Upper lobe of right lung (tissue), 1 donor: Measurements from ENCODE around the gene CTDSPL. TPM values are rescaled to one million over a fixed set of nuclear protein-coding genes. Genes with fewer than 3 reads are reported as not detected.

Source experiments
- ATAC-seq: fragments of 200-7000 bp; cut with Tn5 transposase; one replicate; pipeline ENCODE4 v1.9.1; 2020; ENCODE audit warnings: mild to moderate bottlenecking, moderate library complexity
- DNase-seq: peaks from one replicate; pipeline ENCODE4 v3.0.0-alpha.2; 2020
- H3K27ac ChIP-seq: fragments of 200-600 bp; one replicate; pipeline ENCODE4 v1.8.0; 2022
- H3K27me3 ChIP-seq: fragments of 200-600 bp; one replicate; pipeline ENCODE4 v1.8.0; 2022; ENCODE audit warnings: mild to moderate bottlenecking
- H3K36me3 ChIP-seq: fragments of 200-600 bp; one replicate; pipeline ENCODE4 v1.8.0; 2022
- H3K4me1 ChIP-seq: fragments of 200-600 bp; one replicate; pipeline ENCODE4 v1.8.0; 2022
- H3K4me3 ChIP-seq: fragments of 200-600 bp; one replicate; pipeline ENCODE4 v1.8.0; 2022; ENCODE audit warnings: mild to moderate bottlenecking
- H3K9me3 ChIP-seq: fragments of 200-600 bp; one replicate; pipeline ENCODE4 v1.8.0; 2022
- CTCF ChIP-seq: fragments of 200-600 bp; IDR thresholded peaks from one replicate; pipeline ENCODE4 v1.8.0; 2022; ENCODE audit warnings: antibody characterized with exemption
- intact Hi-C: fragments of 100-400 bp; cut with DNase I; formaldehyde crosslinking; loops from one replicate; pipeline ENCODE4 v1.11.0; 2022
- total RNA-seq: library from RNA; stranded (reverse); fragmentation: NEBNext Ultra II Directional; extraction: Animal tissue kit (Norgen Biotek cat#: 25700); gene quantifications from one replicate; pipeline ENCODE4 v1.2.1, GENCODE V29; 2021
- donor health status: DM: no; HTN: yes; CAD: no; lungs with severe emphysema.

The CTDSPL gene
- total RNA-seq, 1 donor from 2014 or later, result 78.6 TPM

- Histone ChIP-seq H3K27me3 (no peaks in the 10 kb centered on the region), H3K27ac (peak overlapping the region; percentile 83), H3K4me1 (peaks cover 23% of the 10 kb centered on the region), H3K36me3 (no peaks in the 10 kb centered on the region), H3K4me3 (no peak overlapping the region), H3K9me3 (no peaks in the 10 kb centered on the region)
- intact Hi-C loops, result loop anchor here (5.0 kb wide), 1 partner anchor 107 kb away; no protein-coding TSS in a partner anchor
- DNase-seq (no peak), ATAC-seq (no peak)
- no peak for TF ChIP-seq CTCF
These were observed 1.8 kb upstream of the CTDSPL start for GRCh38 chr3:37859908-37860199.

- intact Hi-C loops, result no loop called here
- H3K4me3 ChIP-seq, result peak overlapping the region; percentile 69
- H3K27ac ChIP-seq, result peak overlapping the region; percentile 79
- no peak for TF ChIP-seq CTCF
- DNase-seq (peak; percentile 83), ATAC-seq (peak; percentile 52)
- H3K36me3 ChIP-seq, result no peaks in the 10 kb centered on the region
- H3K9me3 ChIP-seq, result no peaks in the 10 kb centered on the region
- H3K27me3 ChIP-seq, result no peaks in the 10 kb centered on the region
- peaks cover 25% of the 10 kb centered on the region for H3K4me1 ChIP-seq
These were observed 681 bp downstream of the CTDSPL start for GRCh38 chr3:37862219-37862902.

- intact Hi-C loops, result no loop called here
- no peaks in the 10 kb centered on the region for H3K27me3 ChIP-seq
- H3K4me1 ChIP-seq, result peaks cover 25% of the 10 kb centered on the region
- no peaks in the 10 kb centered on the region for H3K9me3 ChIP-seq
- DNase-seq (no peak), ATAC-seq (no peak)
- H3K4me3 ChIP-seq, result peak overlapping the region; percentile 69
- no peak for TF ChIP-seq CTCF
- no peaks in the 10 kb centered on the region for H3K36me3 ChIP-seq
- peak overlapping the region; percentile 79 for H3K27ac ChIP-seq
These were observed 1.5 kb downstream of the CTDSPL start for GRCh38 chr3:37862903-37863815.

- DNase-seq, result no peak
- Histone ChIP-seq H3K4me1 (peaks cover 25% of the 10 kb centered on the region), H3K4me3 (peak overlapping the region; percentile 69), H3K9me3 (no peaks in the 10 kb centered on the region), H3K27me3 (no peaks in the 10 kb centered on the region), H3K27ac (peak overlapping the region; percentile 79), H3K36me3 (no peaks in the 10 kb centered on the region)
- ATAC-seq, result no peak
- no peak for TF ChIP-seq CTCF
- intact Hi-C loops, result no loop called here
These were observed 2.5 kb downstream of the CTDSPL start for GRCh38 chr3:37863949-37864822.

GRCh38 chr3:37864904-37865303 is 3.2 kb downstream of the CTDSPL start:
- Histone ChIP-seq H3K4me3 (no peak overlapping the region), H3K27ac (peak overlapping the region; percentile 79), H3K4me1 (peaks cover 21% of the 10 kb centered on the region), H3K9me3 (no peaks in the 10 kb centered on the region), H3K36me3 (no peaks in the 10 kb centered on the region), H3K27me3 (no peaks in the 10 kb centered on the region)
- ATAC-seq (no peak), DNase-seq (no peak)
- no peak for TF ChIP-seq CTCF
- intact Hi-C loops, result no loop called here
